PFSK-1 (cell line): ENCODE data around the gene TAS2R1.

ENCODE experiments used
- FOXP2 ChIP-seq: optimal IDR thresholded peaks from 2 replicates; pipeline ENCODE3; 2011; ENCODE audit warnings: borderline replicate concordance, control low read depth, inconsistent platforms; ENCODE audit not compliant: insufficient read depth; ENCODE audit errors: extremely low read length, extremely low read depth
- POLR2AphosphoS5 ChIP-seq: IDR thresholded peaks from 2 replicates; pipeline ENCODE4 v1.6.1; 2012; ENCODE audit warnings: low read depth, mild to moderate bottlenecking, control low read depth, low read length, moderate library complexity
- SIN3A ChIP-seq: IDR thresholded peaks from 2 replicates; pipeline ENCODE4 v1.6.1; 2012; ENCODE audit warnings: mild to moderate bottlenecking, low read length, moderate library complexity, borderline replicate concordance; ENCODE audit not compliant: insufficient read depth
- TAF1 ChIP-seq: IDR thresholded peaks from 2 replicates; pipeline ENCODE4 v1.6.1; 2012; ENCODE audit warnings: low read length, control low read depth, borderline replicate concordance; ENCODE audit not compliant: insufficient read depth
- TF ChIP-seq, protein P1 (sequence below), 2 experiments: IDR thresholded peaks; 2 replicates each; pipeline versions ENCODE4 v1.6.1 to v1.8.0; 2011 to 2012; ENCODE audit warnings: low read depth in 2 of 2, low read length in 2 of 2, control low read depth in 1 of 2, inconsistent platforms in 1 of 2, mild to moderate bottlenecking in 1 of 2, moderate library complexity in 1 of 2; ENCODE audit not compliant: insufficient read depth in 1 of 2

The TAS2R1 gene

DNA sequence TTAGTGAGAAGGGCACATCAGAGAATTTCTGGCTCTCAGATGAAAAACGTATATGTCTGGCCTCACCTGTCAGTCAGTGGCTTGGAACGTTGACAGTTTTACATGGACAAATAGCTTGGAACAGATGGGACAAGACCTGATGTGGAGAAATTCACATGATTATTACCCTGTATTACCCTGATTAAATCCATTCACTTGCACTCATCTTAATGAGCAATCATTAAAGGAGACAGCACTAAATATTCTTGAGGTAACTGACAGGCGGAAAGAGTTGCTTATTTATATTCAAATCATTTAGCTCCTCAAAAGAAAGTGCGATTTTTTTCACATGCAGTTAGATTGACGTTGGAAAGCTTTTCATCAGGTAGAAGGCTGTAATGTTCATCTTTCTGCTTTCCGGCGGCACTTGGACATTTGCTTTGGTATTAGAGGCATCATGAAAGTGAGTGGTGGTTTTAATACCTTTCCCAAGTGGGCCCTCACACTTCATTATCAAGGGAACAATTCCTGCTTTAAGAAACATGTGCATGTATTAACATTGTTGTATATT, 11.7 kb upstream of the TAS2R1 start:
- TF ChIP-seq SIN3A (no peak), TAF1 (no peak), FOXP2 (no peak), POLR2AphosphoS5 (no peak)
- TF ChIP-seq, protein P1, sequence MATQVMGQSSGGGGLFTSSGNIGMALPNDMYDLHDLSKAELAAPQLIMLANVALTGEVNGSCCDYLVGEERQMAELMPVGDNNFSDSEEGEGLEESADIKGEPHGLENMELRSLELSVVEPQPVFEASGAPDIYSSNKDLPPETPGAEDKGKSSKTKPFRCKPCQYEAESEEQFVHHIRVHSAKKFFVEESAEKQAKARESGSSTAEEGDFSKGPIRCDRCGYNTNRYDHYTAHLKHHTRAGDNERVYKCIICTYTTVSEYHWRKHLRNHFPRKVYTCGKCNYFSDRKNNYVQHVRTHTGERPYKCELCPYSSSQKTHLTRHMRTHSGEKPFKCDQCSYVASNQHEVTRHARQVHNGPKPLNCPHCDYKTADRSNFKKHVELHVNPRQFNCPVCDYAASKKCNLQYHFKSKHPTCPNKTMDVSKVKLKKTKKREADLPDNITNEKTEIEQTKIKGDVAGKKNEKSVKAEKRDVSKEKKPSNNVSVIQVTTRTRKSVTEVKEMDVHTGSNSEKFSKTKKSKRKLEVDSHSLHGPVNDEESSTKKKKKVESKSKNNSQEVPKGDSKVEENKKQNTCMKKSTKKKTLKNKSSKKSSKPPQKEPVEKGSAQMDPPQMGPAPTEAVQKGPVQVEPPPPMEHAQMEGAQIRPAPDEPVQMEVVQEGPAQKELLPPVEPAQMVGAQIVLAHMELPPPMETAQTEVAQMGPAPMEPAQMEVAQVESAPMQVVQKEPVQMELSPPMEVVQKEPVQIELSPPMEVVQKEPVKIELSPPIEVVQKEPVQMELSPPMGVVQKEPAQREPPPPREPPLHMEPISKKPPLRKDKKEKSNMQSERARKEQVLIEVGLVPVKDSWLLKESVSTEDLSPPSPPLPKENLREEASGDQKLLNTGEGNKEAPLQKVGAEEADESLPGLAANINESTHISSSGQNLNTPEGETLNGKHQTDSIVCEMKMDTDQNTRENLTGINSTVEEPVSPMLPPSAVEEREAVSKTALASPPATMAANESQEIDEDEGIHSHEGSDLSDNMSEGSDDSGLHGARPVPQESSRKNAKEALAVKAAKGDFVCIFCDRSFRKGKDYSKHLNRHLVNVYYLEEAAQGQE (IDR thresholded peaks at IDR 0.05; ENCODE audit: insufficient read depth in 1 of 2, low read depth in 2 of 2, low read length in 2 of 2) = no peak

DNA sequence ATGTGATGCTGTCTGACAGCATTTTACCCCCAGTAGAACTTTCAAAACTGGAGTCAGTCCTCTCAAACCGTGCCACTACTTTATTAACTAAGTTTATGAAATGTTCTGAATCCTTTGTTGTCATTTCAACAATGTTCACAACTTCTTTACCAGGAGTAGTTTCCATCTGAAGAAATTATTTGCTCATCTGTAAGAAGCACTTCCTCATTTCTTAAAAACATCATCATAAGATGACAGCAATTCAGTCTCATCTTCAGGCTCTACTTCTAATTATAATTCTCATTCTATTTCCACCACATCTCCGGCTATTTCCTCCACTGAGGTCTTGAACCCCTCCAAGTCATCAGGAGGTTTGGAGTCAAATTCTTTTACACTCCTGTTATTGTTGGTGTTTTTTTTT, 2.3 kb upstream of the TAS2R1 start:
- no peak for TF ChIP-seq FOXP2
- TF ChIP-seq, protein P1 (IDR thresholded peaks at IDR 0.05; ENCODE audit: insufficient read depth in 1 of 2, low read depth in 2 of 2, low read length in 2 of 2) = no peak
- no peak for TF ChIP-seq TAF1
- TF ChIP-seq SIN3A = no peak
- TF ChIP-seq POLR2AphosphoS5 = no peak

DNA sequence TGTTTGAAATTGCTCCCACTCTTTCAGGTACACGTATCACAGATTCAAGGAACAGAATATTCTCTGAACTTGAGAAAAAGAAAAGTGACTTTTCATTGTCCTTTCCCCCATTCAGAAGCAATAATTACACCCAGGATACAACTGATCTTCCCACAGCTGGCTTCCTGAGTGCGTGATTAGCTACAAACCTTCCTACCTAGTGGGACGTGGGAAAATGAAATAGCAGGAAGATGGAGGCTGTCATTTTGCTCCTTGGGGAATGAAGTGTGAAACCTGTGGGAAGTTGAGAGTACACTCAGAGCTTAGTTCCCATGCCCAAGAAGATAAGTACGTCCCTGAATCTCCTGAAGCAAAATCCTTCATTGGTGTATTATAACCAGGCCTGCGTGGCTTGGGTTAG, 2.6 kb downstream of the TAS2R1 start:
- no peak for TF ChIP-seq FOXP2
- TF ChIP-seq POLR2AphosphoS5 = no peak
- TF ChIP-seq, protein P1 (IDR thresholded peaks at IDR 0.05; ENCODE audit: insufficient read depth in 1 of 2, low read depth in 2 of 2, low read length in 2 of 2) = no peak
- TF ChIP-seq TAF1 = no peak
- TF ChIP-seq SIN3A = no peak

DNA sequence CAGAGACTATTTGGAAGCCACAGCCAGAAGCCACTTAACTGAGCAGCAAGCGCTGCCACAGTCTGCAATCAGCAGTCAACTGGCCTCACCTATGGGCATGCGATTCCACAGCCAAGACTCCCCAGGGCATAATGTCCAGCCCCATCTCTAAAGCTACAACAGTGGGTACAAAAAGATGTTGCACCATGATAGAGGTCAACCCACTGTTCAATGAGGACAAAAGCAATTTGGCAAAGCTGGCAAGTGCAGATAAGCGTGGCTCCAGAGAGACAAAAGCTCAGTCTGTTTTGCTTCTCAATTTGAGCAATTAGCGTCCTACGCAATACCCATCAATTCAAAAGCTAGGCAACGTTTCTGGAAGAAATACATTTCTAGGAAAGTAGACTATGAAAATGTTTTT, 3.2 kb downstream of the TAS2R1 start:
- TF ChIP-seq POLR2AphosphoS5 = no peak
- no peak for TF ChIP-seq FOXP2
- TF ChIP-seq TAF1 = no peak
- no peak for TF ChIP-seq SIN3A
- TF ChIP-seq, protein P1 (IDR thresholded peaks at IDR 0.05; ENCODE audit: insufficient read depth in 1 of 2, low read depth in 2 of 2, low read length in 2 of 2) = no peak

DNA sequence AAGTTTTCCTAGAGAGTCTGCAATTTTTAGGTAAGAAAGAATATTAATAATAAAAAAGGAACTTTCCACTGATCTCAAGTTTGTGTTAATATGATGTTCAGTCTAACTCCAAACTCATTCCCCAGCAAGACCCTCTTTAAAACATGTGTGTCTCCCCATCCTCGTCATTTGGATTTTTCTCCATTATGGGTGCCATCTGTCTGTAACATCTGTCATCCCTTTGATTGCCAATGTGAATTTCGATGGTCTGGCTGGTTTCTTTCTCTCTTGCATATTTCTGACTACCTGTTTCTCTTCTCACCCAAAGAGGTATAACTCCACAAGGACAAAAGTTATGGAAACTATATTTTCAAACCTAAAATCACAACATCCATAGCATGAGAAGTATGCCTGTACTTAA, 4.4 kb downstream of the TAS2R1 start:
- TF ChIP-seq POLR2AphosphoS5 = no peak
- no peak for TF ChIP-seq FOXP2
- TF ChIP-seq, protein P1 (IDR thresholded peaks at IDR 0.05; ENCODE audit: insufficient read depth in 1 of 2, low read depth in 2 of 2, low read length in 2 of 2) = no peak
